Stimulated activated CD4-positive, alpha-beta T cell treated with anti-CD3 and anti-CD28 coated beads, Interleukin-2, amount 100 ng/mL, for 4 hours (primary cell): ENCODE results near the gene VPREB3.
"Not testable (repeated sequence)": the region's sequence is repeated elsewhere in the genome, so short reads cannot be mapped to it uniquely, and the experiment has no call there.

Experiments
- DNase-seq: peaks from one replicate; pipeline ENCODE4 v3.0.0-alpha.2; 2020; ENCODE audit warnings: low read depth

Gene VPREB3

DNA sequence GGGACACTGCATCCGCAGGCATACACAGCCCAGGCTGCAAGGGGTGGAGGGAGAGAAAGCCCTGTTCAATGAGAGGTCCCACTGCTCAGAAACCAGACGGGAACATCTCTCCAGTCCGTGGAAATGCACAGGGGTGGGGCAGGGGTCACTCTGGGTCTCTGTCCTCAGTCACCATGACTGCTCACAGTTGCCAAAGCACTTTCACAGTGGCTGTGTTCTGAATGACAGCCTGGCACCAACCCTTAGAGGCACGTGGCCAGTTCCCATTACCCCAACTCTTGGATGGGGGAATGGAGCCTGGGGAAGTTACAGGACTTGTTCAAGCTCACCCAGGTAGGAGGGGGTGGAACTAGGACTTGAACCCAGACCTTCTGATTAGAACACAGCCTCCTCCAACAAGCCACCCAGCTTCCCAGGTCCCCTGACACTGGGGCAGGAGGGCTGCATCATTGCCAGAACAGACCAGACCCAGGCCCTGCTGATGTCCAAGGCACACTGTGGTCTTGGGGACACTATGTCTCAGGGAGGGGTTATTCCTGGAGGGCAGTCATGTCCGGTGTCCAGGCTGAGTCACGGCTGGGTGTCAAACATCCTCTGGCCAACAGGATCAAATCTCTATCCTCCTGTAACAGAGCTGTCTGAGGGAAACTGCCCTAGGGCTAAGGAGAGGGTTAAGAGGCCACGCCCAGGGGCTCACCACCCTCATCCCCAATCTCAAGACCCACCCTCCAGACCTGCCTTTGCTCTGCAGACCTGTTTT lies 11.5 kb downstream of the VPREB3 start:
- no peak for DNase-seq

DNA sequence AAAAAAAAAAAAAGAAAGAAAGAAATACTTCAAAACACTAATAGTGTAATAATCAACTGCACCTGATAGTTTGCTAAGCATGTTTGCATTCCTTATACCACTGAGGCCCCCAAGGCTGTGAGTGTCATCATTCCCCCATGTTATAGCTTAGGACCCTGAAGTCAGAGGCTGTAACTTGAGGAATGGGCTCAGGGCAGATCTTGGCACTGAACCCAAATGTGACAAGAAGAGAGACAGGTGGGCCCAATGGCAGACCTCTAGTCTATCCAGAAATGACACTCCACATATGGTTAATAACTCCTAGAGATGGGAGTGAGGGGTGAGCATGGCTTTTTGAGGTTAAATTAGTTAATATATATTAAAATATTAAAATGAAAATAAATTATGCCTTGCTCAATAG lies 16.5 kb downstream of the VPREB3 start:
- no peak for DNase-seq

DNA sequence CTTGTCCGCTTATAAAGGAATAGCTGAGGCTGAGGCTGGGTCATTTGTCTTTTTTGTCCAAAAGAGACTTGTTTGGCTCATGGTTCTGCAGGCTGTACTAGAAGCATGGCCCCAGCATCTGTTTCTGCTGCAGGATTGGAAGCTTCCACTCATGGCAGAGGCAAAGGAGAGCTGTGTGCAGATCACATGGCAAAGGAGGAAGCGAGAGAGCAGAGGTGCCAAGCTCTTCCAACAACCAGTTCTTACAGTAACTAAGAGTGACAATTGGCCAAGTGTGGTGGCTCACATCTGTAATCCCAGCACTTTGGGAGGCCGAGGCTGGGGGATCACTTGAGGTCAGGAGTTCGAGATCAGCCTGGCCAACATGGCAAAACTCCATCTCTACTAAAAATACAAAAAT lies 26.1 kb downstream of the VPREB3 start:
- DNase-seq = not testable (repeated sequence)

DNA sequence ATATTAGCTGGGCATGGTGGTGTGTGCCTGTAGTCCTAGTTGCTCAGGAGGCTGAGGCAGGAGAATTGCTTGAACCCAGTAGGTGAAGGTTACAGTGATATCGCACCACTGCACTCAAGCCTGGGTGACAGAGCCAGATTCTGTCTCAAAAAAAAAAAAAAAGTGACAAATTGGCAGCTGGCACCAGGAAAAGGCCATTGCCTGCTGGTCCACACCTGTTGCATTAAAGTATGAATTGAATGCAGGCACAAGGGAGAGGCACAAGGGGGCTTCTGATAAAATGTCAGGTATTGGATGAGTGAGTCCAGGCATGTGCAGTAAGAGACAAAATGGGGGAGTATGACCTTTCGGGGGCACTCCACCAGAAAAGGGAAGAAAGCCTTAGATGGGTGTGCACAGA lies 31.5 kb downstream of the VPREB3 start:
- no peak for DNase-seq

DNA sequence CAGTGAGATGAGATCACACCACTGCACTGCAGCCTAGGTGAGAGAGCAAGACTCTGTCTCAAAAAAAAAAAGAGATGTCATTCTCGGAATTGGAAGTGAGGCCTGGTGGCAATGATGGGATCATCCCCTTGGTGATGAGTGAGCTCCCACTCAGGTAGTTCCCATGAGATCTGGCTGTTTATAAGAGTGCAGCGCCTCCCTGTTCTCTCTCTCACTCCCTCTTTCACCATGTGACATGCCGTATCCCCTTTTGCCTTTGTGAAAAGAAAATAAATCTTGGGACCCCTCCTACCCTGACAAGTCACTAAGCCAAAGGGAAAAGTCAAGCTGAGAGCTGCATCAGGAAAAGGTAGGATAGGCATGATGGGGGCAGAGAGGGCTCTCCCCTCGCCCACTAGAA lies 32.1 kb downstream of the VPREB3 start:
- DNase-seq = no peak

DNA sequence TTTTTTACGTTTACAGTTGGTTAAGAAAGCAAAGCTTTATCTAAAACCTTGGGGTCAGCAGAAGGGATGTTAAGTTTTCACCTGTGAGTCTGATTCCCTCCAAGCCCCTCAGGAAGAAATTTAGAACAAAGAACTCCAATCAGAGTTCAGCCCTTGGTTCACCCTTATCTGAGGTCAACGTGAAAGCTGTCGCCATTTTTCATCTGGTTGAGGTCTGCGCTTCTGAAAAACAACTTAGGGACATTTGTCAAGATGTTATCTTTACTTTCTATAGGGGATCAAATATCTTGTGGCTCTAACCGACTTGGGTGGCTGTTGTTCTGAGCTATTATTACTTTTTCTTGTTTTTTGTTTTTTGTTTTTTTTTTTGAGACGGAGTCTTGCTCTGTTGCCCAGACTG lies 33.4 kb downstream of the VPREB3 start:
- no peak for DNase-seq

DNA sequence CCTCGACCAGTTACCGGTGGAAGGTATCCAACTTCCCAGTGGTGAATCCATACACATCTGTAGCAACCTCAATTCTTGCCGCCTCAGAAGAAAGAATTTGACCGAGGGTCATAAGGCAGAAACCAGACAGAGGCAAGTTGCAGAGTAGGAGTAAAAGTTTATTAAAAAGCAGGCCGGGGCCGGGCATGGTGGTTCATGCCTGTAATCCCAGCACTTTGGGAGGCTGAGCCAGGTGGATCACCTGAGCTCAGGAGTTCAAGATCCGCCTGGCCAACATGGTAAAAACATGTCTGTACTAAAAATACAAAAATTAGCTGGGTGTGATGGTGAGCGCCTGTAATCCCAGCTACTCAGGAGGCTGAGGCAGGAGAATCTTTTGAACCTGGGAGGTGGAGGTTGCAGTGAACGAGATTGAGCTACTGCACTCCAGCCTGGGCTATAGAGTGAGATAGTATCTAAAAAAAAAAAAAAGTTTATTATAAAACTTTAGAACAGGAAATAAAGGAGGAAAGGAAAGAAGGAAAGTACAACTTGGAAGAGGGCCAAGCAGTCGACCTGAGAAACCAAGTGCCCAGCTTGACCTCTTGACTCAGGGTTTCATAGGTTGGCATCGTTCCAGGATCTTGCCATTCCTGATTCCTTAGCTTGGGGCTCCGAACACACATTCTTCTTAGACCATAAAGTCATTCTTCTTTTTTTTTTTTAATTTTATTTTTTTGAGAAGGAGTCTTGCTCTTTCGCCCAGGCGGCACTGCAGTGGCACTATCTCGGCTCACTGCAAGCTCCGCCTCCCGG lies 35.7 kb downstream of the VPREB3 start:
- DNase-seq = no peak

DNA sequence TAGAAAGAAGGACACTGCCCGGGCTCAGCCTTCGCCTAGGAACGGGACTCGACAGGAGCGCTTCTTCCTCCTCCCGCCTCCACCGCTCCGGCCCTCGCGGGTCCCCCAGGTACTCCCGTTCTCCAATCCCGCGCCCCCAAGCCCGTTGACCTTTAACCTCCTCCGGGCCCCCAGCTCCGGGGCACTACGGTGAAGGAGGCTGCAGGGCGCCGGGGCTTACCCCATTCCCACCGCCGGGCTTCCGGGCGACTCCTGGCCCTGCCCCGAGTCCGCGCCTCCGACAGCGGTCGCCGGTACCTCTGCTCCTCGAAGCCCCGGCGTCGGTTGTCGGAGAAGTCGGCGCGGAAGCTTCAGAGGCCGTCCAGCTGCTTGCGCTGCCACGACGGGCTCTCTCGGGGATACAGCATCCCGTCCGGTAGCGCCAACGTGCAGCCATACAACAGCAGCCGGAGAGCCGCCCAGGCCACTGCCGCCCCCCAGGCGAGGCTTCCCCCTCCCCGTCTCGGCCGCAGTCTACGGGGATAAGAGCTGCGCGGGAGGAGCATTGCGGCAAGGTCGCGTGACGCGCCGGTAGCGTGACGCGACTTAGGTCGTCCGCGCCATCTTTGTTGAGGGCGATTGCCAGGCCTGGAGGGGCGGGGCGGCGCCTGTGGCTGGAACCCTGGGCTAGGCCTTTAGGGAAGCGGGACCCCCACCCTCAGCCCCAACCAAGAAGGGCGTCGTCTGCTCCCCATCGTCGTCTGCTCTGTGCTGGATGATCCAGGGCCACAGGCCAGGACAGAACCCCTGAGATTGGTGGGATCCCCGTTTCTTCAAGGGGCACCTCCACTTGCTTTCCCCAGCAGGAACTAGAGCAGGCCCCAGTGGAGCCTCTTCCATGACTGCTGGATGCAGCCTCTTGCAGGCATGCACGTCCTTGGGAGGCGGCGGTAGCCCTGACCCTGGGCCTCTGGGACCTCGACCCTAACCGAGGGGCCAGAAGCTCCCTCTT lies 37.1 kb downstream of the VPREB3 start:
- peak; percentile 74 for DNase-seq

DNA sequence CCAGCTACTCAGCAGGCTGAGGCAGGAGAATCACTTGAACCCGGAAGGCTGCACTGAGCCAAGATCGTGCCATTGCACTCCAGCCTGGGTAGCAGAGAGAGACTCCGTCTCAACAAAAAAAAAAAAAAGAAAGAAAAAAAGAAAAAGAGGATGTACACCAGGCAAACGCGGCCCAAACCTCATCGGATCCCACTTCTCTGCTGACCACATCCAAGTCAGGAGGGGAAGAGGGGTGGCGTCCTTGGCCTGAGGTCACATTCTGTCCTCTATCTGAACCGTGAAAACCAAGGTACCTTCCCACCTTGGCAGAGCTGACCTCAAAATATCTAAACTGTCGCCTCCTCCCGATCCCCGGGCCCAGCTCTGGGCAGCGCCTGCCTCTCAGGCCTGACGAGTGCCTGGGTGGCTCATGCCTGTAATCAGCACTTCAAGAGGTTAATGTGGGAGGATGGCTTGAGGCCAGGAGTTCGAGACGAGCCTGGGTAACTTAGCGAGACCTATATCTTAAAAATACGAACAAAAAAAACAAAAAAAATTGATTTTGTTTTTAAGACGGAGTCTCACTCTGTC lies 38.3 kb downstream of the VPREB3 start:
- DNase-seq = no peak

DNA sequence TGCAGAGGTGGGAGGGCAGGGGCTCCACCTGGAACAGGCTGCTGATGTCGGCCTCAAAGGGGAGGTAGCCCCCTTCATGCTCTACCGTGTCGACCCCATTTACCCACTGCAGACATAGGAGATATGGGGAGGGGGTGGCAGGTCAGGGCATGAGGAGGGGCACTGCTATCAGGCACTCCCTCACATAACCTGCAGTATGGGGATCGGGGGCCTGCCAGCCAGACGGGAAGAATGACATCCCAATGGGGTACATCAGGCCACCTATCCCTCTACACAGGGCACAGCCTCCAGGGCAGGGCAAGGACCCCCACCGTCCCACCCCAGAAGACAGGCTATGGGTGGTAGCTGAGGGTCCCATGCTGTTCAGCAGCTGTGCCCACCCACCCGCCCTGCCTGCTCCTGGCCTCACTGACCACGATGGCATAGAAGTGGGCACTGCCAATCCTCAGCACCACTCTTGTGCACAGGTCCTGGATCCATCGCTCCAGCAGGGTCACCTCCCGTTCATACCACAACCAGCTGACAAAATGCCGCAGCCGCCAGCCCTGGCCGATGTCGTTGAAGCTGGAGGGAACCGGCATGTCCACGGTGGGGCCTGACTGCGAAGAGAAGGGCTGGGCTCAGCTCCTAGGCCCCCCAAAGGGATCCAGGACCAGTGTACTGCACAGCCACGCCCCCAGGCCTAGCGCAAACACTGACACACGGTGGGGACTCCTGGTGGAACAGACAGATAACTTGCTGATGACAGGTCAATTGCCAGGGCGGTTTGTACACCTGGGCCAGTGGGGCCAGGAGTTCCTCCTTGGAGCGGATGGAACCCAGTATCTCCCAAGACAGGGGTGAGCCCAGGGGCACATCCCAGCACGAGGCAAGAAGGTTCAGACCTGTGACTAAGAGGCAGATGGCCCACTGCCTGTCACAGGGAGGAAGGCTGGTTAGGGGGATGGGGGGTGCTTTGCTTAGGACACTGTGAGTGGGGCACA lies 39.3 kb downstream of the VPREB3 start:
- DNase-seq = no peak

DNA sequence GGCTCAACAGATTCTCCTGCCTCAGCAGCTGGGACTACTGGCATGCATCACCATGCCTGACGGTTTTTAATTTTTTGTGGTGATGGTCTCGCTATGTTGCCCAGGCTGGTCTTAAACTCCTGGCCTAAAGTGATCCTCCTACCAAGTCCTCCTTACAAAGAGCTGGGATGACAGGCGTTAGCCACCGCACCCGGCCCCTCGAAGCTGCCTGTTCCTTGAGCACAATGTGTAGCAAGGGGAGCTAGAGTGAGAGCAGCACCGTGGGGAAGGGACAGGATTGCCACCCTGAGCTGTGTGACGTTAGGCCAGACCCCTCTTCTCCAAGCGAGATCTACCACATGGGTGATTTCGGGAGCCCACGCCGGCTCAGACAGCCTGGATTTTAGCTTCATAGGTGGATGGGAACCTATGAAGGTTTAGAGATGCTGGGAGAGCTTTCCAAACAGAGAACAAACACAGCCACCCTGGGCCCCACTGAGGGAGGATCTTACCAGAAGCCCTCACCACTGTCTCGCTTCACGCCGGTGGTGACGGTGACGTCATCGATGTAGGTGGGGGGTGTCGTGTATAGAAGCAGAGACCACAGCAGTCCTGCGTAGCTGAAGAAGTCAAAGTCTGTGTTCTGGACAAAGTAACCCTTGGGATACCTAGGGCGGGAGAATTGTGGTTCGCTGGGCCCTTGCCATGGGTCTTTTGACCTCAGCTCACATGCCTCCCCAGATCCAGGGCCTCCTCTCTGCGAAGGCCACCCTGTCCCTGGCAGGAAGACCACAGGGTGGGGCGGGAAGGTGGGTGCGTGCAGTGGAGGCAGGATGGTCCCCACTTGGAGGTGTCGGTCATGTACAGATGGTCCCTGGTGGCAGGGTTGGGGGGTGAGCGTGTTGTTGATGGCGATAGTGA lies 40.3 kb downstream of the VPREB3 start:
- DNase-seq = no peak

DNA sequence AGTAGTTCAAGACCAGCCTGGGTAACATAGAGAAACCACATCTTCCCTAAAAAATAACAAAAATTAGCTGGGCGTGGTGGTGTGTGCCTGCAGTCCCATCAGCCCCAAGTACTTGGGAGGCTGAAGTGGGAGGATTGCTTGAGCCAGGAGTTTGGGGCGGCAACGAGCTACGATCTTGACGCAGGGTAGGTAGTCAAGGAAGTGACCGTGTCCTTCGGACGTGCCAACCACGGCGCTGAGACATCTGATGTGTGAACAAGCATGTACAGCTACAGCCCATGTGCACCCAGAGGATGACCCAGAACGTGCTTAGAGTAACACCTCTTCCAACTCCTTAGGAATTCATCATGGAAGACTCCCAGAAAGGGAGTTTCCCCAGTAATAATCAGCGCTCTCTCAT lies 42.0 kb downstream of the VPREB3 start:
- no peak for DNase-seq

DNA sequence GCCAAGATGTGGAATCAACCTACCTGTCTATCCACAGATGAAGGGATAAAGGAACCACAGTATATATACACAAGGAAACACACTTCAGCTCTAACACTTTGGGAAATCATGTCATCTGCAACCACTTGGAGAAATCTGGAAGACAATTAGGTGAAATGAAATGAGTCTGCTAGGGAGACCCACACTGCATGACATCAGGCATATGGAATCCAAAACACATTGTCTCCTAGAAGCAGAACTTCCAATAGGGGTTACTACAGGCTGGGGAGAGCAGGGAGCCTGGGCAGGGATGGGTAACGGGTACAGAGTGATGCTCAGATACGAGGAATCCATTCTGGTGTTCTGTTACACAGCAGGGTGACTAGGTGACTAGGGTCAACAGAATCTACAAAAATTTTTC lies 45.1 kb downstream of the VPREB3 start:
- no peak for DNase-seq

DNA sequence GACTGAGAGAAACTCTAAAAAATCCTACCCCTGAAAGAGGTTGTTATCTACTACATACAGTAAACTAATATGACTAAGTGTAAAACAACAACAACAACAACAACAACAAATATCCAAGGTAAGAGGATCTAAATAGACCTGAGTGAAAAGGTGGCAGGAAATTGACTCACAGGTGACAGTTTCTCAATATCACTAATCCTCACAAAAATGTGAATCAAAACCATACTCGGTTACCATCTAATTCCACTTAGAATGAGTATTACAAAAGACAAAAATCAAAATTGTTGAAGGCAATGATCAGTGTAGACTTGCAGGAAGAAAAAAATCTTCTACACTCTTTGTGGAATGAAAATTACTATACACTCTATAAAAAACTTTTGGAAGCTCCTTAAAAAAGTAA lies 46.0 kb downstream of the VPREB3 start:
- no peak for DNase-seq

DNA sequence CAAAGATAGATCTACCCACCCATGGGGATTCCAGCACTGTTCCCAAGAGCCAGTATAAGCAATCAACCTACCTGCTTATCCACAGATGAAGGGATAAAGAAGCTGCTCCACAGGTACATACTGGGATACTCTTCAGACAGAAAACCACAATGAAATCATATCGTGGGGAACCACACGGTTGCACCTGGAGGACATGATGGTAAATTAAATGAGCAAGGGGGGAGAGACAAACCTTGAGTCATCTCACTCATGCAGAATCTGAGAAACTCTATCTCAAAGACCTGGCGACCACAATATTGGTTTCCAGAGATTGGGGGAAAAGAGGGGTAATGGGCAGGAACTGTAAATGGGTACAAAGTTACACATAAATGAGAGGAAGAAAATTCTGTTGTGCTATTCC lies 48.9 kb downstream of the VPREB3 start:
- no peak for DNase-seq

DNA sequence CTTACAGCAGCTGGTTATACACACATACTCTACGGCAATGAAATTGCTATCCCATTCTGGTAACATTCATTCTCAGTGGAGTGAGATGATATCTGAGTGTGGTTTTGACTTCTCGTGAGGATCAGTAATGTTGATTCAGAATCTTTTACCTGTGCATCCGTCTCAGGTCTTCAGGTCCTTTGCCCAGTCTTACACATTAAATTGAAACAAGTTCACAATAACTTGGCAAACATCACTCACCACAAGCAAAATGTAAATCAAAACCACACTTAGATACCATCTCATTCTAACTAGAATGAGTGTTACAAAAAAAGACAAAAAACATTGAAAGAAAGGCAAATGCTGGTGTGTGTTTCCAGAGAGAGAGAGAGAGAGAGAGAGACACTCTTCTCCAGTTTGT lies 49.4 kb downstream of the VPREB3 start:
- DNase-seq = no peak

DNA sequence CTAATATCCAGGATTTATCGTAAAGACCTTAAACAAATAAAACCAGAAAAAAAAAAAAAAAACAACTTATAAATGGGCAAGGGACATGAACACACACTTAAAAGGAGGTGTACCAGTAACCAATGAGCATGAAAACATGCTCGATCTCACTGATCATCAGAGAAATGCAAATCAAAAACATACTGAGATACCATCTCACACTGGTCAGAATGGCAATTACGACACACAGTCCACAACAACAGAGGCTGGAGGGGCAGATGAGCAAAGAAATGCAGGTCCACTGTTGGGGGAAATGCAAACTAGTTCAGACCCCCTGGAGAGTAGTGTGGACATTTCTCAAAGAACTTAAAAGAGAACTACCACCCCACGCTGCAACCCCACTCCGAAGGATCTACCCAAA lies 50.2 kb downstream of the VPREB3 start:
- no peak for DNase-seq
